Peyer's patch (tissue), 4 donors: Measurements from ENCODE around the gene FAM120A.
"Not testable (repeated sequence)": the region's sequence is repeated elsewhere in the genome, so short reads cannot be mapped to it uniquely, and the experiment has no call there.

Source experiments
- CTCF ChIP-seq, 6 experiments: fragments of 450-650 bp in 4 of 6; fragments of 200-600 bp in 2 of 6; sonication (generic) in 1 of 6; IDR thresholded peaks; one replicate each; pipeline ENCODE4 v1.5.1; 2017 to 2019; ENCODE audit warnings: antibody characterized with exemption in 6 of 6, mild to moderate bottlenecking in 3 of 6, moderate library complexity in 1 of 6
- POLR2A ChIP-seq, 2 donors: fragments of 450-650 bp; IDR thresholded peaks; one replicate each; pipeline ENCODE4 v1.5.1; 2017; ENCODE audit warnings: antibody characterized with exemption in 2 of 2, mild to moderate bottlenecking in 2 of 2, moderate library complexity in 2 of 2

- TF ChIP-seq POLR2A, CTCF (IDR thresholded peaks at IDR 0.05): not testable (repeated sequence)
Observed at GRCh38 chr9:93439301-93439700, 12.2 kb upstream of the FAM120A start.
